Stimulated activated CD8-positive, alpha-beta memory T cell treated with anti-CD3 and anti-CD28 coated beads, Interleukin-12 subunit alpha, Interleukin-12 subunit beta, amount 100 ng/mL, for 24 hours (primary cell): Measurements from ENCODE around the gene FAM180A.
"Not testable (repeated sequence)": the region's sequence is repeated elsewhere in the genome, so short reads cannot be mapped to it uniquely, and the experiment has no call there.

ENCODE experiments used
- DNase-seq: peaks from one replicate; pipeline ENCODE4 v3.0.0-alpha.2; 2020; ENCODE audit errors: extremely low read depth

The FAM180A gene

GRCh38 chr7:135741905-135742304, 6.7 kb downstream of the FAM180A start:
- no peak for DNase-seq

GRCh38 chr7:135740889-135741288, 7.7 kb downstream of the FAM180A start:
- DNase-seq, result no peak

- not testable (repeated sequence) for DNase-seq
Measured at GRCh38 chr7:135737306-135737647, 11.3 kb downstream of the FAM180A start.

DNA sequence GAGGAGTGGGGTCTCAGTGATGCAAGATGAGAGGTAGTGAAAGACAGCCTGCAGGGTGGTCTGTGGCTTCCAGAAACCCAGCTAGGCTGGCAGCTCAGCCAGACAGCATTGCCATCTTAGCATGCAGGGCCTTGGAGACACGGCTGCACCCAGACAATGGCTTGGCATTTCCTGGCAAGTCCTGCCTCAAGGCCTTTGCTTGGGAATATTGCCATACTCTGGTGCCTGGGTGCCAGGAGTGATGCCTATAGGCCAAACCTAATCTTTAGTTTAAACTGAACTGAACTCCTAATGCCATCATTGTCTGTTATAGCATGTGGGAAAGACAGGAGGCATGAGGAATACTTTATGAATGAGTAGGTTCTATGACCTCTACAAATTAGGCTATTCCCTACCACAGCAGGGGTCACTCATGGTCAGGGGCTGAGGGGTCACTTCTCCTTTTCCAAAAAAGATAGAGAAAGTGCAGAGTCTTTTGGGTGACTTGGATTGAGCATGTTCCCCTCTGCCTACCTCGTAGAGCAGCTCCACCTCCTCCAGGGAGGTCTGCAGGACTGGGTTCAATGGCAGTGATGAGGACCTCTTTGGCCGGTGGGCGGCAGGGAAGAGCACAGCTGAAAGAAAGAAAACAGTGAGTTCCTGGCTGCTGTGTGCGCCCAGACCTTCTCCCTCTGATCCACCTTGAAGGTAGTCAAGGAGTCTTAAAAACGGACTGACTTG, 11.9 kb downstream of the FAM180A start:
- no peak for DNase-seq

DNA sequence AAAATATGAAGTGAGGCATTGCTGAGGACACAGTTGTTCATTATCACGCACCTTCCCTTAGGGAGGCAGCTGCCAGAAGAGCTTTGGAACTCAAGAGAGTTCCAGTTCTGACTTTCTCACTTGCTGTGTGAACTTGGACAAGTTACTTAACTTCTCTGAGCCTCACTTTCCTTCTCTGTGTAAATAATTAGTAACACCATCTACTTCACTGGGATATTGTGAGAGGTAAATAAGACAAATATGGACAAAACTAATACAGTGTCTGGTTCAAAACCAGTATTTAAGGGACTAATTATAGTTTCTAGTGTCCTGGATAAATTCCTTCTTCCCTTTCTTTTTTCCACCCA, 14.3 kb downstream of the FAM180A start:
- no peak for DNase-seq

GRCh38 chr7:135733603-135734342, 14.8 kb downstream of the FAM180A start:
- DNase-seq, result no peak

DNA sequence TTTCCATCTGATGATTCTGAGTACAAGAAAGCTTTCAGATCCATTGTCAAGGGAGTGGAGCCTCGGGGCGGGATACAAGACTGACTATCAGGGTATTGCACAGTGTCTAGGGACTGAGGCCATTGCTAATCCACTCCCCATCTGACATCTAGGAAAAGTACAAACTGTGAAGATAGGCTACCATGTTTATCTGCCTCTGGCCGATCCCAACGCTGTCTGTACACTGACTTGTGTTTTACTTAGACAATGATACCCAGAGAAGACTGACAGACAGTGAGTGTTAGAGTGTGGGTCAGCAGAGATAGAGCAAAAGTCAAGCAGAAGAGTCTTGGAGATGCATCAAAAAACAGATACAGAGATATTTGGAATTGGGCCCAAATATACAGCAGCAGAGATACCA, 17.5 kb downstream of the FAM180A start:
- DNase-seq, result no peak

DNA sequence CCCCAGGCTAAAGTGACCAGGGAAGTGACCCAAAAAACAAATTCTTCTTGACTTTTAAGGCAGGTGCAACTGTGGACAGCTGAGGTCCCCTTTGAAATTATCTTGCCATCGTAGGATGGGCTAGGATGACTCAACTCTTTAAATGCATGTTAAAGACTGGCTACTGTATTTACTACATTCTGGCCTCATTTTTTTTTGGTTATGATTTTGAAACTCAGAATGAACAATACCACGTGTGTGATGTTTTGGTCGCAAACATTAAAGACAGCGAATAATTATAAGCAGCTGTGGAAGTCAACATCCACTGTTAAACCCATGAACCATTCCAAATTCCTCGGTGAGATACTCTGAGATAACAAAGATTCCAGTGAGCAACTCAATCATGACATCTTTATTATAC, 19.4 kb downstream of the FAM180A start:
- DNase-seq, result no peak

DNA sequence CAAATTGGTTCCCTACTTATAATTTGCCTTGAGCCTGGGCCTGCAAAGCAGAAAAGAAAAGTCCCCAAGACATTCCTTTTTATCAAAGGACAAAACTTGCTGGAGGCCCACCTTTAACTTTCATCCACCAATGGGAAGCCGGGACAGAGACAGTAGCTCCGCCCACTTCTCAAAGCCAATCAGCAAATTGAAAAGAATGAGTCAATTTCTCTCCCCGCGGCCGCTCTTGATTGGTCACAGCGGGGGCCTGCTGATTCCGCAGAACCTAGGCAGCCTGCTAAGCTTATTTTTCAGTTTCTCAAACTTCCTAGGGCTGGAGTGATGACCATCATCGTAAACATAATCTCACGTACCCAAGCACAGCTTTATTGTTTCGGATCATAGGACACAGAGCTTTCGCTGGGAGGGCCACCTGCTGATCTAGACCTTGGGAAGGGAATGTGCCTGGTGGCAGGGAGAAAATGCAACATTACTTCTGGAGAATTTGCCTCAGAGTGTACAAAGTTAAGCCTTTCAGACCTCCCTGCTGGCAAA, 20.4 kb downstream of the FAM180A start, which contains the start of gene SLC13A4:
TSS of gene SLC13A4 (minus strand) at position 51 of the 534 bp plus-strand sequence. CDS start 690 bp downstream, outside the sequence.
- DNase-seq, result no peak

DNA sequence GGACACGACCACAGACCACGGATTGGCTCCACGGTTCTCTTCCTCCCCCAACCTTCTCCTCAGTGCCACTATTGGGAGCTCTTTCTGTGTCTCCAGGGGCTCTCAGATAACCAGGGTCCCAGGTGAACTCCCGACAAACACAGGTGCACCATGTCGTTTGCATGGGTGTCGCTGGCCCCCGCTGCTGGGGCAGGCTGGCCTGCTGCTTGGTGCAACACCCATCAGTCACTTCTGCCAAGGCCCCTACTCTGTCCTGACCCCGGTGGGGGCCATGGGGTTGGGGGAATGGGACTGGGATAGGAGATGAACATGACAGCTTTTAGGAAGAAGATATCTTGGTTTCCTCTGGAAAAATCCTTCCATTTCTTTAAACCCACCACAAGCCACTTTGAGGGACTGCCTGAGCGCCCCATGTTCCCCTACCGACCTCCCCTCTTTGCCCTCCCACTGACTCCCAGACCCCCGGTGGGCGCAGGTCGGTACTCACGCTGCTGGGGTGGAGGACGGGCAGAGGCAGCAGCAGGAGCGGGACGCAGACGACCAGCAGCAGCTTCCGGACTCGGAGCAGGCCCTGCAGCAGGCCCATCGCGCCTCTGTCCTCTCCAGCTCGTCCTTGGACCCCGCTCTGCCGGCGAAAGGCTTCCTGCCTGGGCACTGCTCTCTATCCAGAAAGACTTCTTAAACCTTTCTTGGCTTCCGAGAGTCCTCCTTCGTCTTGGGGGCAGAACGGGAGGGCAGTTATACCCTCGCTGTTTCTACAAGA, 21.5 kb downstream of the FAM180A start:
- no peak for DNase-seq

DNA sequence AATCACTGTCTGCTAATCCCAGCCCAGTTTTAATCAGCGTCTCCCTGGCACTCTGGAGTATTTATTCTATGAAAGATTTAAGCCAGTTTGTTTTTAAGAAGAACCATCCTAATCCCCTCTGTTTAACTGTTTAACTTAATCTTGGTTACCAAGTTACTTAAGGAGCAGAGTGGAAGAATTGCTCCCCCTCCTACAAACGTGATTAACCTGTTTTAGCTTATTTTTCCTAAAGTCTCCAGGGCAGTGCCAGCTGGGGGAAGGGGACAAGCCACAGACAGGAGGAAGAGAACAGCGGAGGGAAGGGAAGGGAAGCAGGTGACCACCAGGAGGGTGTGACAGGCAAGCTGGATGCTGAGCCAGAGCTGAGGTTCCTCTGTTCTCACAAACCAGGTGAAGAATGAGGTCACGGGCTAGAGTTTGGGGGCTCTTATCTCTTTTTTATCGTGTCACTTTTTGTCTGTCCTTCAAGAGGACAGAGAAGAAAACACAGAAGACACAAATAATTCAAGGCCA, 22.3 kb downstream of the FAM180A start:
- no peak for DNase-seq

DNA sequence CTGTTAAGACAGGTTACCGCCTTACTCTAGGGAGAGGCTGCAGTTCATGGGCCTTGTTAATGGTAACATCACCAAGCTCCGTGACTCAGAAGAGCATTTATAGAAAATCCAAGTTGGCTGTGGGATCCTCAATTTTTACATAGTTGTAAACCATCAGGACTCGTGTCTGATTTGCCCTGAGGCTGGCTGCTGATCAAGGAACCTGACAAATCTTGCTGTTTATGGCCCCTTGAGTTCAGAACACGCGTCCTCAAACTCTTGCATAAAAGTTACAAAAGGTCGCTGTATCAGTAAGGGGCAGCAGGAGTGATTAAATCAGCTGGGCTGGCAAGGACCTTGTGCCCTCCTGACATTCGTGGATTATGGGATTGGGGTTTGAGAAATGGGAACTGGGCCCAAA, 25.2 kb downstream of the FAM180A start:
- no peak for DNase-seq

GRCh38 chr7:135721198-135721820, 27.3 kb downstream of the FAM180A start:
- DNase-seq, result no peak

- DNase-seq, result no peak
Measured at GRCh38 chr7:135719688-135720087, 28.9 kb downstream of the FAM180A start.

DNA sequence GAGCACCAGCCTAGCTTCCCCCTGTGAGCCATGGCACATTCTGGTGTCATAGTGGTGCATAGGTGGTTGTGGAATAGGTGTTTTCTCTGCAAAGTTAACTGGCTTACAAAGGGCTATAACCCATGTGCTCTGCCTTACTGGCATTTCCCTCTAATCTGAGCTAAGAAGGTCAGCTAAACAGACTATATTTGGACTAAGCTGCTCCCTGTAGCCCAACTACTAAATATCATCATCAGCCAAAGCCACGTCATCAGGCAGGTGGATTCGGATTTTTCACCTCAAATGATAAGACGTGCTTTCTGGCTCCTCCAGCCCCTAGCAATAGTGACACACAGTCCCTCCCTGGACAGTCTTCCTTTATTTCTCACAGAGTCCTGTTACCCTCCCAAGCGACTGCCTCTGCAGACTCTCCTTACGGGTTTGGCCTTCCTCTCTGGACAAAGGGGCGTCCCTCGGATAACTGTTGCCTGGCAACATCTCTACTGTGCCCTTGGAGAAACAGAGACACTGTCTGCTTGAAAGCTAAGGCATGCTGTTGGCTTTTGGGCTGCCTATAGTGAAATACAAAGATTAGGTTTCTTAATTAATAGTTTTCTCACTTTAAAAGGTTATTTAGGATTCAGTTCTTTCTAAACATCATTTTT, 29.7 kb downstream of the FAM180A start:
- no peak for DNase-seq

DNA sequence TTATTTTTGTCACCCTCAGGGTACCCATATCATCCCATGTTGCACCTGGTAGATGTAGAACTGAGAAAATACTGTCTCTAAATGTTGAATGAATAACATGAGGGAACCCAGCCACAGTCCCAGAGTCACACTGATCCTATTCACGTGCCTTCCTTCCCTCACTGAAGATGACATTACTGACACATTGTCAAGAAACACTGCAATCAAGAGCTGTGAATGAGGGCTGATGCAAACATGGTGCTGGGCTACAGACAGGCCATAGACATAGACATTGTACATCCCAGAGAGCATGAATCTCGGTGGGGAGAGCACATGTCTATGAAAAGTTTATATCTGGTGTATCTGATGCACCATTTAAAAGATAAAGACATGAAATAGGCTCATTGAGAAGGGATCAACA, 30.4 kb downstream of the FAM180A start:
- no peak for DNase-seq

- DNase-seq, result no peak
Measured at GRCh38 chr7:135717693-135718092, 30.9 kb downstream of the FAM180A start.

GRCh38 chr7:135716677-135717238, 31.9 kb downstream of the FAM180A start:
- DNase-seq, result no peak

DNA sequence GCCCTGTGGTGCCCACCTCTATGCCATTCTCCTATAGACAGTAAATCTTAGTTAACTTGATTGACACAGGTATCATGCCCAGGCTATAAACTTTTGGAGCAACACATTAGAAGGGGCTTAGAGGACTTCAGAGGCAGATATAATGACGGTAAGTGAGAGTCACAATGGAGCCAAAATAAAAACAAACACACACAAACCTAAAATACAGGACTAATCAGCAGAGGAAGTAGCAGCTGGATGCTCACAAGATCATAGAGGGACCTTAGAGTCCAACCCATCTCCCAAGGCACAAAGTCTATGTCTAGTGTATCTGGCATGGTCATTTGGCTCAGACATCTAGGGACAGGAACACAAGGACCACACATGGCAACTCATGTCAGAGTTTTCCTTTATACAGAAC, 32.9 kb downstream of the FAM180A start:
- no peak for DNase-seq

- DNase-seq, result no peak
Measured at GRCh38 chr7:135715055-135715522, 33.5 kb downstream of the FAM180A start.

GRCh38 chr7:135714534-135715009, 34.0 kb downstream of the FAM180A start:
- no peak for DNase-seq
